ENCODE measurements around the gene ATL2.
"Not testable (repeated sequence)": the region's sequence is repeated elsewhere in the genome, so short reads cannot be mapped to it uniquely, and the experiment has no call there.

Gene ATL2

DNA sequence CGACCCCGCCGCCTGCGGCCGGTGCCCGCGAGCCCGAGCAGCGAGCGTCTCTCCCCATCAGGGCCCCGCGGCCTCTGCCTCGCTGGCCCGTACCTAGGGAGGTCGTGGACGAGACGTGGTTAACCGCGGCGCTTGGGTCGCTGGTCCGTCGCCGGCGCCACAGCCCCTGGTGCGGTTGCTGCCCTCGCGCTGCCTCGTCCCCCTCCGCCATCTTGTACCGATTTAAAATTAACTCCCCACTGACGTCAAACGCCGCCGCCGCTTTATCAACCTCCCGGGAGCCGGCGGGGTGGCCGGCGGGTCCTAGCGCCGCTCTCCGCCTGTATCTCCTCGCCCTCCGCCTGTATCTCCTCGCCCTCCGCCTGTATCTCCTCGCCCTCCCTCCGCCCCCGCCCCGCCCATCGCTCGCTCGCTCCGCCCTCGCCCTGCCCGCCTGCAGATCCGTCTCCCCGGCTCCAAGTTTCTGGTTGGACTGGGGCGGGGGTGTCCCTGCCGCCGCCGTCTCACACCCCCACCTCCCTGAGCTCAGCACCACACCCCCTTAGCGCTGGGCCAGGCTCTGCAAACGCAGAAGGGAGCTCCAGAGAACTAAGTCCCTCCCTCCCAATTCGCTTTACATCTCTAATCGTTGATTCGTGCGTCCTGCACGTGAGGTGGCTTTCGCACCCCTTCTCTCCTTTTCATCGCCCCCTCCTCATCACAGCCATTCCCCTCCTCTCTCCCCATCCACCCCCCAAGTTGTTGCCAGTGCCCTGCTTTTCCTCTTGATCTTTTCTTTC lies at the start of gene ATL2:
TSS of gene ATL2 (minus strand) at position 224 of the 779 bp plus-strand sequence. CDS start at position 211, 13 bp downstream.
- Histone ChIP-seq H3K27me3 (replicated peaks; ENCODE audit: control insufficient read depth, insufficient read depth, low read length) (no peaks in the 10 kb centered on the region), H3K4me3 (ENCODE audit: low read length) (peak within 1 kb of the TSS; percentile 96), H3K4me1 (ENCODE audit: control insufficient read depth, insufficient read depth, low read length) (peaks cover 26% of the 10 kb centered on the region), H3K36me3 (ENCODE audit: control insufficient read depth, insufficient read depth, low read length, severe bottlenecking) (no peaks in the 10 kb centered on the region), H3K9ac (ENCODE audit: low read length) (peak within 1 kb of the TSS; percentile 95), H3K9me3 (ENCODE audit: control insufficient read depth, low read length) (no peaks in the 10 kb centered on the region)
- DNase-seq (ENCODE audit: low read depth): peak; percentile 98

DNA sequence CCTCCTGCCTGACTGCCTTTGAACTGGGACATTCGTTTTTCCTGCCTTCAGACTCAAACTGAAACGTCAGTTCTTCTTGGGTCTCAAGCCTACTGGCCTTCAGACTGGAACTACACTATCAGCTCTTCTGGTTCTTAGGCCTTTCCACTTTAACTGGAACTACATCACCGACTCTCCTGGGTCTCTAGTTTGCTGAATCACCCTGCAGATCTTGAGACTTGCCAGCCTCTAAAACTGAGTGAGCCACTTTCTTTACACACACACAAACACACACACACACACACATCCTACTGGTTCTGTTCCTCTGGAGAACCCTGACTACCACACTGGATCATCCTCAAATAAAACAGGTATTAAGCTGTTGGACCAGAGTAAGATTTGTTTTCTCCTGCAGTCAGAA lies 46.7 kb upstream of the ATL2 start:
- H3K4me3 ChIP-seq (ENCODE audit: low read length): no peak overlapping the region
- peaks cover 13% of the 10 kb centered on the region for H3K27me3 ChIP-seq (replicated peaks; ENCODE audit: control insufficient read depth, insufficient read depth, low read length)
- H3K9me3 ChIP-seq (ENCODE audit: control insufficient read depth, low read length): no peaks in the 10 kb centered on the region
- H3K36me3 ChIP-seq (ENCODE audit: control insufficient read depth, insufficient read depth, low read length, severe bottlenecking): no peaks in the 10 kb centered on the region
- DNase-seq (ENCODE audit: low read depth): no peak
- no peak overlapping the region for H3K9ac ChIP-seq (ENCODE audit: low read length)
- H3K4me1 ChIP-seq (ENCODE audit: control insufficient read depth, insufficient read depth, low read length): peaks cover 3% of the 10 kb centered on the region

DNA sequence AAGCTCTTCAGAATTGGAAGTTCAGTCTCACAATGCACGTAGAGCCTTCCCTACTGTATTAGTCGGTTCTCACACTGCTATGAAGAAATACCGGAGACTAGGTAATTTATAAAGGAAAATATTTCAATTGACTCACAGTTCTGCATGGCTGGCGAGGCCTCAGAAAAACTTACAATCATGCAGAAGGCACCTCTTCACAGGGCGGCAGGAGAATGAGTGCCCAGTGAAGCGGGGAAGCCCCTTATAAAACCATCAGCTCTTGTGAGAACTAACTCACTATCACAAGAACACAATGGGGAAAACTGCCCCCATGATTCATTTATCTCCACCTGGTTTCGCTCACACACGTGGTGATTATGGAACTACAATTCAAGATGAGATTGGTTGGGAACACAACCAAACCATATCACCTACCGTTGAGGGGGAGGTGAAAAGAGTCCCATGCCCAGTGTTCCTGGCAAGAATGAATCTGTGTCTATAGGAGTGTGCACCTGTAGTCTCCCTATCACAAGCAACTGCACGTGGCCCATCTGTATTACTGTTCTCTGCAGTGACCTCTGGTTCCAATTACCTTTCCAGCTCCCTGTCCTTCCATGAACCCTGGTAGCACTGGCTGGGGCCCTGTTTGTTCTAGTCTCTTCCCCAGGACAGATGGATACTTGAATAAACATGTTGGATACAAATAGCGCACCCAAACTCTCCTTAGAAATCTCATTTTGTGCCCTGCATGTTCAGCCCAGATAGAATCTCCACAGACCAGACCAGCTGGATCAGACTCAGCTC lies 44.4 kb upstream of the ATL2 start:
- no peaks in the 10 kb centered on the region for H3K9me3 ChIP-seq (ENCODE audit: control insufficient read depth, low read length)
- H3K4me3 ChIP-seq (ENCODE audit: low read length): no peak overlapping the region
- H3K27me3 ChIP-seq (replicated peaks; ENCODE audit: control insufficient read depth, insufficient read depth, low read length): peaks cover 18% of the 10 kb centered on the region
- DNase-seq (ENCODE audit: low read depth): no peak
- H3K4me1 ChIP-seq (ENCODE audit: control insufficient read depth, insufficient read depth, low read length): peaks cover 9% of the 10 kb centered on the region
- H3K9ac ChIP-seq (ENCODE audit: low read length): no peak overlapping the region
- H3K36me3 ChIP-seq (ENCODE audit: control insufficient read depth, insufficient read depth, low read length, severe bottlenecking): no peaks in the 10 kb centered on the region

DNA sequence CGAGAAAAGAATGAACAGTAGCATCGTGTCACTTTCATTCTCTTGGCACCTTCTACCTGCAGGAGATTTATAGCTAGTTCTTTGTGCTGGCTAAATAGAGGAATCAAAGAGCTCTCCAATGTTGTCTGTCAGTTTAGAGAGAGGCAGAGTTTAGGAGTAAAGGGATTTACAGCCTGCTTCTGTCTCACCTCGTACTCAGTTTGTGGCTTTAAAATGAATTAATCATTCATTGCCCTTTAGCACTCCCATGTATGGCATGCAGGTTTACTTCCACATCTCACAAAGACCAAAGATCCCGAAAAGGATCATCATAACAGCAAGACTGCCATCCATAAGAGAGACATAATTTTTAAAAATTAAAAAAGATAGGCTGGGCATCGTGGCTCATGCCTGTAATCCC lies 42.4 kb upstream of the ATL2 start:
- Histone ChIP-seq H3K4me1 (ENCODE audit: control insufficient read depth, insufficient read depth, low read length) (peaks cover 9% of the 10 kb centered on the region), H3K9ac (ENCODE audit: low read length) (no peak overlapping the region), H3K4me3 (ENCODE audit: low read length) (no peak overlapping the region), H3K36me3 (ENCODE audit: control insufficient read depth, insufficient read depth, low read length, severe bottlenecking) (no peaks in the 10 kb centered on the region), H3K27me3 (replicated peaks; ENCODE audit: control insufficient read depth, insufficient read depth, low read length) (peaks cover 14% of the 10 kb centered on the region), H3K9me3 (ENCODE audit: control insufficient read depth, low read length) (no peaks in the 10 kb centered on the region)
- no peak for DNase-seq (ENCODE audit: low read depth)

DNA sequence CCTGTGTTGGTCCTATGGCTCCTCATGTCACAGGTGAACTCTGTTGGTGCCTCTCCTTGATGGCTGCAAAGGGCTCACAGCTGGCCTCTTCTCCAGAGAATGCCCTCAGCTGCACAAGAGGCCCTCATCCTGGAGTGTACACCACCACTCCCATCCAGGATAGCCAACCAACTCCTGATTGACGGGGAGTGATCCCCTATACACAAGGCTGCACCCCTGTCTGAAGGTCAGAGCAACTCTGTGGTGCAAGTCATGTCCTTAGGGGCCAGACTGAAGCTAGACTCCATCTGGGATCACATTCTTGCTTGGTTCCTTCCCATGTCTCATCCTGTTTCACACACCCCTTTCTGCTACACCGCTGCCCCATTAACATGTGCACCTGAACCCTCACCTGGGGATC lies 41.7 kb upstream of the ATL2 start:
- Histone ChIP-seq H3K36me3 (ENCODE audit: control insufficient read depth, insufficient read depth, low read length, severe bottlenecking) (no peaks in the 10 kb centered on the region), H3K9me3 (ENCODE audit: control insufficient read depth, low read length) (no peaks in the 10 kb centered on the region), H3K4me3 (ENCODE audit: low read length) (no peak overlapping the region), H3K4me1 (ENCODE audit: control insufficient read depth, insufficient read depth, low read length) (peaks cover 9% of the 10 kb centered on the region), H3K9ac (ENCODE audit: low read length) (no peak overlapping the region), H3K27me3 (replicated peaks; ENCODE audit: control insufficient read depth, insufficient read depth, low read length) (peaks cover 14% of the 10 kb centered on the region)
- no peak for DNase-seq (ENCODE audit: low read depth)

DNA sequence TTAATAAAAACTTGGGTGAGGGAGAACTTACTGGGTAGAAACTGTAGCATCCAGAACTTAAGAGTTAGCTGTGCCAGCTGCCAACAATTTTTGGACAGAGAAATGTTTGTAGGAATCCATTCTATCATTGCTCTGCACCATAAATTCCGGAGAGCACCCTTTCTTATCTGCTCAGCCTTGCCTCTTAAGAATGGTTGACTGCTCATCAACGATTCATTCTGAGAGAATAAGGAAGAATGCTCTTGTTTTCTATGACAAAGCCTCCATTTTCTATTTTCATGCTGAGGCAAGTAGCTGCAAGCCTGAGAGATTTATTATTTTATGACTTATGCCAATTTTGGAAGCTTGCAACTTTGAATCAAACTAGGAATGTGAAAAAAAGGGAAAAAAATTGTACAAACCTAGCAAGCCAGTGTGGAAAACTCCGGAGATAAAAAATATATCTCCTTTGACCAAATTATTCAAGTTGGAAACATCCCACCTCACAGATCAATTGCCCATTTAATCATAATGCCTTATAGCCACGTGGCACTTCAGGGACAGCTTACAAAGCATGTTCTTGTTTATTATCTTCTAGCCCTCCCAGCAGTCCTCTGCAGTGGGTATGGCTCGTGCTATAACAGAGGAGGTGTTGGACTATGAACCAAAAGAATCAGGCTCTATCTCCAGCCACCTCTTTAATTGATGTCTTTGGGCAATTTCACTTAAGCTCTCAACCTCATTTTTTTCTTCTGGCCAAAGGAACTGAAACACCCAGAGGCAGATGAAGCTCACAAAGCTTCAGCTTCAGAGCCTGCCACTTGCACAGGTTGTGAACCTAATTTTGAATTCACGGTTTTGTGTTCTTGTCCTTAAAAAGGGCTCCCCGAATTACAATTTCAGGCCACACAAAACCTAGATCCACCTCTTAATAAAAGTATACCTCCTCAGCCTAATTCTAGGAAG lies 40.9 kb upstream of the ATL2 start:
- Histone ChIP-seq H3K9me3 (ENCODE audit: control insufficient read depth, low read length) (no peaks in the 10 kb centered on the region), H3K27me3 (replicated peaks; ENCODE audit: control insufficient read depth, insufficient read depth, low read length) (peaks cover 14% of the 10 kb centered on the region), H3K4me3 (ENCODE audit: low read length) (no peak overlapping the region), H3K36me3 (ENCODE audit: control insufficient read depth, insufficient read depth, low read length, severe bottlenecking) (no peaks in the 10 kb centered on the region), H3K4me1 (ENCODE audit: control insufficient read depth, insufficient read depth, low read length) (peaks cover 9% of the 10 kb centered on the region), H3K9ac (ENCODE audit: low read length) (no peak overlapping the region)
- no peak for DNase-seq (ENCODE audit: low read depth)

DNA sequence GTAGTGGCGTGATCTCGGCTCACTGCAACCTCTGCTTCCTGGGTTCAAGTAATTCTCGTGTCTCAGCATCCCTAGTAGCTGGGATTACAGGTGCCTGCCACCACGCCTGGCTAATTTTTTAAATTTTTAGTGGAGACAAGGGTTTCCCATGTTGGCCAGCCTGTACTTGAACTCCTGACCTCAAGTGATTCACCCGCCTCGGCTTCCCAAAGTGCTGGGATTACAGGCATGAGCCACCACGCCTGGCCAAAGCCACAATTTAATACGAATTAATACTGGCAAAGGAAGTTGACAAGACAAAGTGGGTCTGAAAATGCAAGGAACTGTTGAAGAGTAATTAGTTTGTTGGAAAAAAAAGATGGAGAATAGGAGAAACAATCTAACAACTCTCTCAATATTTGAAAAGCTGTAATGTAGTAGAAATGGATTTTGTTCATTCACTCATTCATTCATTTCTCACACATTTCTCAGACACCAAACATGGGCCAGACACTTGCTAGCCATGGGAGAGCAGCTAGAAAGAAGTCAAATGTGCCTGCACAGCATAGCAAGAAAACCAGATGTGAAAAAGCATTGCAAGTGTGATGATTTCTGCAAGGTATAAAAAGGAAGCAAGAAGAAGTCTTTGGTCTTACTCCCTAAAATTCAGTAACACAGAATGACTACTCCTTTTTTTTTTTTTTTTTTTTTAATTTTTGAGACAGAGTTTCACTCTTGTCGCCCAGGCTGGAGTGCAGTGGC lies 39.4 kb upstream of the ATL2 start:
- H3K36me3 ChIP-seq (ENCODE audit: control insufficient read depth, insufficient read depth, low read length, severe bottlenecking): no peaks in the 10 kb centered on the region
- H3K4me3 ChIP-seq (ENCODE audit: low read length): no peak overlapping the region
- H3K9me3 ChIP-seq (ENCODE audit: control insufficient read depth, low read length): peaks cover 5% of the 10 kb centered on the region
- H3K9ac ChIP-seq (ENCODE audit: low read length): no peak overlapping the region
- peaks cover 10% of the 10 kb centered on the region for H3K27me3 ChIP-seq (replicated peaks; ENCODE audit: control insufficient read depth, insufficient read depth, low read length)
- no peak for DNase-seq (ENCODE audit: low read depth)
- H3K4me1 ChIP-seq (ENCODE audit: control insufficient read depth, insufficient read depth, low read length): peaks cover 9% of the 10 kb centered on the region

DNA sequence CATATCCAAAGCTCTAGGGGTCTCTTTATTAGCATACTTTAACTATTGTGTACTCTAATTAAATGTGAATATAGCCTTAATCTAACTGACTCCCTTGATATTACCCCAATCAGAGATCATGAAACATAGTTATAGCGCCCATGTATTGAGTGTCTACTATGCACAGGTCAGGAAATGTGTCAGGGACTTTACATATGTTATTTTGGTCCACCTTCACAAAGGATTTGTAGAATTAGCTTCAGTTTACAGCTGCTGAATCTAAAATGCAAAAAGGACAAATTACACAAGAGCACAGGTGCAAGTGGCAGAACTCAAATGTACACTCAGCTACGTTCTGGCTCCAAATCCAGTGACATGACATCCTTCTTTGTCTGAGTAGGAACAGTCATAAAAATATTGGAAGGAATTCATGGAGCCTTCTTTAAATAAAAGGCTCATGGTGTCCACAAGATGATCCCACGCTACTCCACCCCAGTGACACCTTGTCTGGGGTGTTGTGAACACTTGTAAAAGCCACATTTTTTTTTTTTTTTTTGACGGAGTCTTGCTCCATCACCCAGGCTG lies 38.7 kb upstream of the ATL2 start:
- no peaks in the 10 kb centered on the region for H3K36me3 ChIP-seq (ENCODE audit: control insufficient read depth, insufficient read depth, low read length, severe bottlenecking)
- peaks cover 10% of the 10 kb centered on the region for H3K27me3 ChIP-seq (replicated peaks; ENCODE audit: control insufficient read depth, insufficient read depth, low read length)
- H3K4me1 ChIP-seq (ENCODE audit: control insufficient read depth, insufficient read depth, low read length): peaks cover 9% of the 10 kb centered on the region
- no peak overlapping the region for H3K9ac ChIP-seq (ENCODE audit: low read length)
- no peak overlapping the region for H3K4me3 ChIP-seq (ENCODE audit: low read length)
- DNase-seq (ENCODE audit: low read depth): no peak
- peaks cover 5% of the 10 kb centered on the region for H3K9me3 ChIP-seq (ENCODE audit: control insufficient read depth, low read length)

DNA sequence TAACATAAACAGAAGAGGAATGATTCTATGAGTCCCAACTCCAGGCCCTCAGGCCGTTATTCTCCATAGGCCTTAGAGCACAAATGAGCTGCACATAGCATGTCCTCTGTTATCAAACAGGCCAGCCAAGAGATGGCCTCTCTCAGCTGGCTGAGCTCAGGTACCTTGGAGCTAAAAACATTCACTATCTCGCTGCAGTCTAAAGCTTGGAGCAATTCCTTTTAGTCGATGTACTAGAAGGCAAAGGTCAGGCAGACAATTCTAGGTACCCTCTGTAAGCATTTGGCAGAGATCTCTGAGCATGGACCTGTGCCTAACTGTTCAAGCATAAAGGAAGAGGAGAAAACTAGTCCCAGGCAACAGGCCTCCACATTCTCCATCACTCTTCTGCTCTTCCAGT lies 38.0 kb upstream of the ATL2 start:
- Histone ChIP-seq H3K27me3 (replicated peaks; ENCODE audit: control insufficient read depth, insufficient read depth, low read length) (peaks cover 10% of the 10 kb centered on the region), H3K9me3 (ENCODE audit: control insufficient read depth, low read length) (peaks cover 5% of the 10 kb centered on the region), H3K36me3 (ENCODE audit: control insufficient read depth, insufficient read depth, low read length, severe bottlenecking) (no peaks in the 10 kb centered on the region), H3K4me1 (ENCODE audit: control insufficient read depth, insufficient read depth, low read length) (peaks cover 9% of the 10 kb centered on the region), H3K4me3 (ENCODE audit: low read length) (no peak overlapping the region), H3K9ac (ENCODE audit: low read length) (no peak overlapping the region)
- no peak for DNase-seq (ENCODE audit: low read depth)

DNA sequence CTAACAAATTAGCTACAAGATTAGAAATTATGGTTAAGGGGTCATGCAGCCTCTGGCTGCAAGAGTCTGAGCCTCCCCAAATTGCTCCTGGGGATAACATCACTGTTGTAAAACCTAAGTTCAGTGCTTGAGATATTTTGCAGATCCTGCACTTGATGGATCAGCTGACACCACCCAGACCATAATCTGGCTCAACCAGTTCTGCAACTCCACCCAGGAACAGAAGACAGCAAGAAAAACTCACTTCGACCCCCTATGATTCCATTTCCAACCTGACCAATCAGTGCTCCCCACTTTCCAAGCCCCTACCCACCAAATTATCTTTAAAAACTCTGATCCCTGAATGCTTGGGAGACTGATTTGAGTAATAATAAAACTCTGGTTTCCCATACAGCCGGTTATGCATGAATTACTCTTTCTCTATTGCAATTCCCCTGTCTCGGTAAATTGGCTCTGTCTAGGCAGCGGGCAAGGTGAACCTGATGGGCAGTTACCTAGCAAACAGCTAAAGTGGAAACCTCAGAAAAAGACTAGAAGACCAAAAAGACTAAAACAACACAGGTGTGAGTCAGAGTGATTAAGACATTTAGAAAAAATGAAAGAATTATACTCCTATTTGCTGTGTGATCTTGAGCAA lies 35.3 kb upstream of the ATL2 start:
- peaks cover 17% of the 10 kb centered on the region for H3K4me1 ChIP-seq (ENCODE audit: control insufficient read depth, insufficient read depth, low read length)
- H3K27me3 ChIP-seq (replicated peaks; ENCODE audit: control insufficient read depth, insufficient read depth, low read length); H3K36me3 ChIP-seq (ENCODE audit: control insufficient read depth, insufficient read depth, low read length, severe bottlenecking); H3K4me3 ChIP-seq (ENCODE audit: low read length); DNase-seq (ENCODE audit: low read depth); H3K9ac ChIP-seq (ENCODE audit: low read length); H3K9me3 ChIP-seq (ENCODE audit: control insufficient read depth, low read length): not testable (repeated sequence)
